Activated T-helper 2 cell treated with anti-CD3 and anti-CD28 coated beads, Interferon-gamma antibody, Interleukin-2, Interleukin-4, amounts not matched to agents 10 μg/mL and 5 μg/mL and 100 μg/mL, durations not matched to agents 14 hours and 24 hours and 36 hours (primary cell): ENCODE measurements around the gene PSMA8. TPM values are rescaled to one million over a fixed set of nuclear protein-coding genes. Genes with fewer than 3 reads are reported as not detected.
"Not testable (repeated sequence)": the region's sequence is repeated elsewhere in the genome, so short reads cannot be mapped to it uniquely, and the experiment has no call there.

Source experiments
- DNase-seq: peaks from one replicate; pipeline ENCODE4 v3.0.0; 2021; ENCODE audit warnings: low spot score
- H3K27ac Mint-ChIP-seq: one replicate; pipeline ENCODE4 v1.8.0; 2021; ENCODE audit warnings: mixed read lengths
- H3K27me3 Mint-ChIP-seq: one replicate; pipeline ENCODE4 v1.8.0; 2021; ENCODE audit warnings: low read depth, mixed read lengths
- H3K36me3 Mint-ChIP-seq: one replicate; pipeline ENCODE4 v1.8.0; 2021; ENCODE audit warnings: low read depth, mixed read lengths
- H3K4me1 Mint-ChIP-seq: one replicate; pipeline ENCODE4 v1.8.0; 2021; ENCODE audit warnings: low read depth, mixed read lengths
- H3K4me3 Mint-ChIP-seq: one replicate; pipeline ENCODE4 v1.8.0; 2021; ENCODE audit warnings: low read depth, mild to moderate bottlenecking, moderate library complexity, mixed read lengths
- H3K9me3 Mint-ChIP-seq: one replicate; pipeline ENCODE4 v1.8.0; 2021; ENCODE audit warnings: mixed read lengths
- intact Hi-C: fragments of 100-400 bp; cut with micrococcal nuclease; formaldehyde crosslinking; loops from one replicate; pipeline ENCODE4 v1.15.1; 2023
- total RNA-seq: library from RNA; stranded (reverse); gene quantifications from 2 replicates; pipeline ENCODE4 v1.2.3, GENCODE V29; 2022

The PSMA8 gene
- total RNA-seq, 1 donor from 2014 or later, result 1.4 TPM

- peaks cover 2% of the 10 kb centered on the region for H3K36me3 Mint-ChIP-seq
- H3K9me3 Mint-ChIP-seq, result no peaks in the 10 kb centered on the region
- H3K27me3 Mint-ChIP-seq, result no peaks in the 10 kb centered on the region
- no peak overlapping the region for H3K4me3 Mint-ChIP-seq
- DNase-seq, result no peak
- H3K27ac Mint-ChIP-seq, result no peak overlapping the region
- intact Hi-C loops, result no loop called here
- peaks cover 12% of the 10 kb centered on the region for H3K4me1 Mint-ChIP-seq
These were observed 51.6 kb downstream of the PSMA8 start for GRCh38 chr18:26185267-26185666.

DNA sequence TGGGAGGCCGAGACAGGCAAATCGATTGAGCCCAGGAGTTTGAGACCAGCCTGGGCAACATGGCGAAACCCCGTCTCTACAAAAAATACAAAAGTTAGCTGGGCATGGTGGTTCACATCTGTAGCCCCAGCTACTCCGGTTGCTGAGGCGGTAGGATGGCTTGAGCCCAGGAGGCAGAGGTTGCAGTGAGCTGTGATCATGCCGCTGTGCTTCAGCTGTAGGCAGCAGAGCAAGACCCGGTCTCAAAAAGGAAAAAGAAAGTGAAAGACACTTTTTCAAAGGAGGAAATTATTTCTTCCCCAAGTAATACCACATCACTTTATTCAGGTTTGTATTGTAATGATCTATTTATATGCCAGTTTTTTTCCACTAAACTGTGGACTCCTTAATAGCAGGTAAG is 56.8 kb downstream of the PSMA8 start:
- peak; percentile 34 for DNase-seq
- Mint-ChIP-seq H3K27me3 (no peaks in the 10 kb centered on the region), H3K36me3 (peaks cover 2% of the 10 kb centered on the region), H3K9me3 (no peaks in the 10 kb centered on the region), H3K4me3 (peak overlapping the region; percentile 70), H3K4me1 (peaks cover 10% of the 10 kb centered on the region), H3K27ac (peak overlapping the region; percentile 70)
- intact Hi-C loops, result loop anchor here (5.0 kb wide), 1 partner anchor 98 kb away; the partner anchor contains the start of gene SS18

- intact Hi-C loops, result loop anchor here (5.0 kb wide), 1 partner anchor 100 kb away; the partner anchor contains the start of gene SS18
- Mint-ChIP-seq H3K4me1 (peaks cover 10% of the 10 kb centered on the region), H3K36me3 (peaks cover 2% of the 10 kb centered on the region), H3K27ac (no peak overlapping the region), H3K27me3 (no peaks in the 10 kb centered on the region), H3K9me3 (no peaks in the 10 kb centered on the region), H3K4me3 (no peak overlapping the region)
- no peak for DNase-seq
These were observed 58.6 kb downstream of the PSMA8 start for GRCh38 chr18:26192233-26192632.

- intact Hi-C loops, result no loop called here
- H3K4me3 Mint-ChIP-seq, result no peak overlapping the region
- peaks cover 2% of the 10 kb centered on the region for H3K27me3 Mint-ChIP-seq
- H3K4me1 Mint-ChIP-seq, result peaks cover 3% of the 10 kb centered on the region
- H3K9me3 Mint-ChIP-seq, result no peaks in the 10 kb centered on the region
- no peak for DNase-seq
- no peak overlapping the region for H3K27ac Mint-ChIP-seq
- H3K36me3 Mint-ChIP-seq, result no peaks in the 10 kb centered on the region
These were observed 62.9 kb downstream of the PSMA8 start for GRCh38 chr18:26196605-26197004.

- DNase-seq, H3K27ac Mint-ChIP-seq, H3K36me3 Mint-ChIP-seq, H3K4me1 Mint-ChIP-seq, H3K27me3 Mint-ChIP-seq, intact Hi-C loops, H3K4me3 Mint-ChIP-seq, H3K9me3 Mint-ChIP-seq: not testable (repeated sequence)
These were observed 68.3 kb downstream of the PSMA8 start for GRCh38 chr18:26202001-26202400.

GRCh38 chr18:26205318-26205717 is 71.6 kb downstream of the PSMA8 start:
- no peak for DNase-seq
- no peak overlapping the region for H3K27ac Mint-ChIP-seq
- peaks cover 5% of the 10 kb centered on the region for H3K4me1 Mint-ChIP-seq
- intact Hi-C loops, result no loop called here
- no peaks in the 10 kb centered on the region for H3K36me3 Mint-ChIP-seq
- peaks cover 5% of the 10 kb centered on the region for H3K27me3 Mint-ChIP-seq
- H3K9me3 Mint-ChIP-seq, result no peaks in the 10 kb centered on the region
- H3K4me3 Mint-ChIP-seq, result no peak overlapping the region

- Mint-ChIP-seq H3K36me3 (no peaks in the 10 kb centered on the region), H3K9me3 (no peaks in the 10 kb centered on the region), H3K27me3 (peaks cover 3% of the 10 kb centered on the region), H3K4me1 (peaks cover 5% of the 10 kb centered on the region), H3K4me3 (no peak overlapping the region), H3K27ac (no peak overlapping the region)
- intact Hi-C loops, result no loop called here
- DNase-seq, result no peak
These were observed 72.8 kb downstream of the PSMA8 start for GRCh38 chr18:26206488-26206887.

GRCh38 chr18:26207937-26208336 is 74.3 kb downstream of the PSMA8 start:
- Mint-ChIP-seq H3K27ac (no peak overlapping the region), H3K9me3 (no peaks in the 10 kb centered on the region), H3K4me1 (peaks cover 5% of the 10 kb centered on the region), H3K4me3 (no peak overlapping the region), H3K36me3 (no peaks in the 10 kb centered on the region), H3K27me3 (peaks cover 3% of the 10 kb centered on the region)
- intact Hi-C loops, result no loop called here
- DNase-seq, result no peak

DNA sequence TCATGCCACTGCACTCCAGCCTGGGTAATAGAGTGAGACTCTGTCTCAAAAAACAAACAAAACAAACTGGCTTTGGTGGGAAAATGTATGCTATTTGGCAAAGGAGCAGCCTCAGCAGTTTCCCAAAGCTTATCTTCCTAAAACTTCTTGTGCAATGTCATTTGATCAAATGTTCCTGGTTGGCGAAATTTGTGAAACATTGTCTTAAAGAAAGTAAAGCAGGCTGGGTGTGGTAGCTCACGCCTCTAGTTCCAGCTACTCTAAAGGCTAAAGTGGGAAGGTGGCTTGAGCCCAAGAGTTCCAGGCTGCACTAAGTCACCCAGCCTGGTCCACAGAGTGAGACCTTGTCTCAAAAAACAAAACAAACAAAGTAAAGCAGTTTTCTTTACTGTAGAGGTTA is 75.3 kb downstream of the PSMA8 start:
- Mint-ChIP-seq H3K36me3 (no peaks in the 10 kb centered on the region), H3K9me3 (no peaks in the 10 kb centered on the region), H3K4me3 (no peak overlapping the region), H3K4me1 (peaks cover 5% of the 10 kb centered on the region), H3K27ac (no peak overlapping the region), H3K27me3 (peaks cover 3% of the 10 kb centered on the region)
- intact Hi-C loops, result no loop called here
- DNase-seq, result no peak

DNA sequence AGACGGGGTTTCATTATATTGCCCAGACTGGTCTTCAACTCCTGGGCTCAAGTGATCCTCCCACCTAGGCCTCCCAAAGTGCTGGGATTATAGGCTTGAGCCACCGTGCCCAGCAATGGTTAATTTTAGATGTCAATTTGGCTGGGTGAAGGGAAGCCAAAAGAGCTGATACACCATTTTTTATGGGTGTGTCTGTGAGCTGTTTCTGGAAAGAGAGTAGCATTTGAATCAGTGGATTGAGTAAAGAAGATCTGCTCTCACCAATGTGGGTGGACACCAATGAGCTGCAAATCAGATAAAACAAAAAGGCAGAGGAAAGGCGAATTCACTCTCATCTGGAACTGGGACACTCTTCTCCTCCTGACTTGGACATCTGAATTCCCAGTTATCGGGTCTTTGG is 76.5 kb downstream of the PSMA8 start:
- Mint-ChIP-seq H3K27ac (no peak overlapping the region), H3K4me3 (no peak overlapping the region), H3K4me1 (peaks cover 8% of the 10 kb centered on the region), H3K27me3 (peaks cover 2% of the 10 kb centered on the region), H3K9me3 (no peaks in the 10 kb centered on the region), H3K36me3 (no peaks in the 10 kb centered on the region)
- intact Hi-C loops, result no loop called here
- DNase-seq, result no peak

GRCh38 chr18:26215247-26215970 is 81.7 kb downstream of the PSMA8 start:
- intact Hi-C loops, result loop anchor here (1.0 to 5.0 kb wide), 3 partner anchors 12 to 1543 kb away; partner anchors contain the start of gene SS18
- no peaks in the 10 kb centered on the region for H3K36me3 Mint-ChIP-seq
- peak overlapping the region; percentile 95 for H3K27ac Mint-ChIP-seq
- peak overlapping the region; percentile 80 for H3K4me3 Mint-ChIP-seq
- DNase-seq, result peak; percentile 44
- H3K27me3 Mint-ChIP-seq, result no peaks in the 10 kb centered on the region
- H3K9me3 Mint-ChIP-seq, result no peaks in the 10 kb centered on the region
- peaks cover 15% of the 10 kb centered on the region for H3K4me1 Mint-ChIP-seq

DNA sequence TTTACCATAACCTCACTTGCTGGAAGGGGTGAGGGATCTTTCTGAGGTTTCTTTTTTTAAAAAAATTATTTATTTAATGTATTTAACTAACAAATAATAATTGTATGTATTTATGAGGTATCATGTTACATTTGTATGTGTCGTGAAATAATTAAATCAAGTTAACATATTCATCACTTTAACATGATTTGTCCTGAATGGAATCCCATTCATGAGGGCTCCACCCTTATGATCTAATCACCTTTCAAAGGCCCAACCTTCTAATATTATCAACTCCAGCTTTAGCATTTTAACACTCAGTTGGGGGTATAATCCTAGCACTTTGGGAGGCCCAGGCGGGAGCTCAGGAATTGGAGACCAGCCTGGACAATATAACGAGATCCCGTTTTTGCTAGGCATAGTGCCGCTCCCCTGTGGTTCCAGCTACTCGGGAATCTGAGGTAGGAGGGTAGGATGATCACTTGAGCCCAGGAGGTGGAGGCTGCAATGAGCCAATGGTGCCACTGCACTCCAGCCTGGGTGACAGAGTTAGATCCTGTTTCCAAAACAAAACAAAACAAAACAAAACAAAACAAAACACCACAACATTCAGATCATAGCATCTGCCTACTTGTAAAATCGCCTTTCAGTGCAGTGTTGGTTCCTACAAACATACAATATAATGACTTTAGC is 91.5 kb downstream of the PSMA8 start:
- H3K9me3 Mint-ChIP-seq, result no peaks in the 10 kb centered on the region
- DNase-seq, result no peak
- no peak overlapping the region for H3K27ac Mint-ChIP-seq
- intact Hi-C loops, result loop anchor here (10.0 kb wide), 1 partner anchor 1150 kb away; no protein-coding TSS in a partner anchor
- peaks cover 19% of the 10 kb centered on the region for H3K4me1 Mint-ChIP-seq
- H3K36me3 Mint-ChIP-seq, result no peaks in the 10 kb centered on the region
- H3K27me3 Mint-ChIP-seq, result peaks cover 12% of the 10 kb centered on the region
- peak overlapping the region; percentile 90 for H3K4me3 Mint-ChIP-seq

- H3K9me3 Mint-ChIP-seq, result no peaks in the 10 kb centered on the region
- H3K4me3 Mint-ChIP-seq, result peak overlapping the region; percentile 90
- no peak for DNase-seq
- peaks cover 25% of the 10 kb centered on the region for H3K4me1 Mint-ChIP-seq
- intact Hi-C loops, result loop anchor here (10.0 kb wide), 1 partner anchor 1149 kb away; no protein-coding TSS in a partner anchor
- peak overlapping the region; percentile 95 for H3K27ac Mint-ChIP-seq
- H3K36me3 Mint-ChIP-seq, result peaks cover 5% of the 10 kb centered on the region
- H3K27me3 Mint-ChIP-seq, result peaks cover 10% of the 10 kb centered on the region
These were observed 92.2 kb downstream of the PSMA8 start for GRCh38 chr18:26225915-26226228.
